ENCODE results near the gene NT5C3B.

NT5C3B gene

DNA sequence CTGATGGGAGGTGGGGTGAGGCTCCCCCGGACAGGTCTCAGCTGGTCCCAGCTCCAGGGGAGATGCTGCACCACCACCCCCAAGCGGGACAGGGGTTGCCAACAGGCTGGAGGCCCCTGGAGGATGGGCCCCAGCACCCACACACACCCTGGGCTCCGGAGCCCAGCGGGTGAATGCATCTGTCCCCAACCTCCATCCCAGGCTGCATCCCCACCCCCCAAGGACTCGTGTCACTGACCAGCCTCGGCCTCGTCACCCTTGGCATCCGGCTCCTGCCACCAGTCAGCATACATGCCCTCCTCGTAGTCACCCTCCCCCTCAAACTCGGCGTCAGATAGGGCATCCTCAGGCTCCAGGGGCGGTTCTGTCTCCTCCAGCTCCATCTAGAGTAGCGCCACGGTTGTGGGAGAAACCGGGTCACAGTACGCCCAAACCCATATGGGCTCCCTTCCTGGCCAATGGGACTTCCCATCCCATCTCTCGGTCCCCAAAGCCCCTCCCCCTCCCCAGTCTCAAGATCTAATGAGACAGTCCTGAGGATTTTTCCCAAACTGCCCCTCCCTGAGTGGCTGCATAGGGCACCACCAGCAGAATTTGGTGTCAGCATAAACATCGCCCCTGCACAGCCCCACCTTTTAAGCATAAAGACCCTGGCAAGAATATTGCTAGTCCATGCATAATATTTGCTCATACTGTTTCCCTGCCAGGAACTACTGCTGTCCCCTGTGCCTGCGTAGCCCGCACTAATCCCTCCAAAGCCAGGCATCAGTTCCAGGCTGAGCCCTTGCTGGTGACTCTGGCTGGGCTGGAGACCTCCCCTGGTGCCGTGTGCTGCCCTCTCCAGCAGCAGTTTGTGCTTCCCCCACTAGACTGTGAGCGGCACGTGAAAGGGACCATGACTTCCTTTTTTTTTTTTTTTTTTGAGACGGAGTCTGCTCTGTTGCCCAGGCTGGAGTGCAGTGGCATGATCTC is 32.7 kb downstream of the NT5C3B start:
- Histone ChIP-seq H3K27me3 (ENCODE audit: low read depth, low read length) (no peaks in the 10 kb centered on the region), H4K20me1 (ENCODE audit: insufficient read depth, low read length) (no peaks in the 10 kb centered on the region), H3K4me1 (ENCODE audit: low read length) (peaks cover 14% of the 10 kb centered on the region), H2AFZ (ENCODE audit: low read depth, low read length) (peak overlapping the region; percentile 96), H3K79me2 (ENCODE audit: low read length) (no peaks in the 10 kb centered on the region), H3K4me2 (ENCODE audit: low read length) (peak overlapping the region; percentile 99), H3K27ac (ENCODE audit: low read length) (peak overlapping the region; percentile 41), H3K9me3 (ENCODE audit: insufficient read depth, low read length) (no peaks in the 10 kb centered on the region), H3K9ac (ENCODE audit: low read length) (peak overlapping the region; percentile 61), H3K36me3 (replicated peaks; ENCODE audit: low read depth, low read length) (no peaks in the 10 kb centered on the region), H3K4me3 (ENCODE audit: low read length) (peak overlapping the region; percentile 78)
- TF ChIP-seq CTCF (IDR thresholded peaks at IDR 0.05; ENCODE audit: low read depth, low read length) (no peak), EZH2phosphoT487 (IDR thresholded peaks at IDR 0.05; ENCODE audit: low read depth) (no peak)

DNA sequence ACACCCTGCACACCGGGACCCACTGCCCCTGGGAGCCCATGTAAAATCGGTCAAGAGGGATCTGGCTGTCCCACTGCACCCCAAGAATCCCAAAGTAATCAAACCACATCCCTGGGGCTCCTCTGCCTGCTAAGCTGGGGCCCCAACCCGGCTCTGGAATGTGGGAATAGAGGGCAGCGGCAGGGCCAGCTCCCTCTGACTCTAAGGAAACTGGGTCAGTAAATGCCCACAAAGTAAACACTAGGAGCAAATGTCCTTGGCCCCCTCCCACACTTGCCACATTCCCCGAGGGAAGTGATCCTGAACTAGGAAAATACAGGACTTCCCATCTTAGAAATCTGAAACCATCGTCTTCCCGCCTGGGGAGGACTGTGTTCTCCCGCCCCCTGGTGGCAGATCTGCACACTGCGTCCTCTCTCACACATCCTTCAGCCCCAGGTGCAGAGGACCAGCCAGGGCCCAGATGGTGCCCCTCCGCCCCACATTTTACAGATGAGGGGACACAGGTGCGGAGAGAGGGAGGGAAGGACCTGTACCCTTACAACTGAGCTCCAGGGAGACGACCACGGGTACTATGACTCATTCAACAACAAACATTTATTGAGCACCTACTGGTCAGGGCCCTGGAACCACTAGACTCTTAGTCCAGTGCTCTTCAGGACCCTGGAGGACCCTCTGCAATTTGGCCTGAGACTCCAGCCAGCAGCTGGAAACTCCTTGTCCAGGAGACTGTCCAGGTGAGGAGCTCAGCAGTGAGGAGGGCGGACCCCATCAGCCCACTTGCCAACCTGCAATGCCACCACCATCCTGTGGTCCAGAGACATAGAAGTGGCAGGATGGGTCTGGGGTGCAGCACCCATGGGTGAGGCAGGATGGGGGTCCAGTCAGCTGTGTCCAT is 34.4 kb downstream of the NT5C3B start:
- no peaks in the 10 kb centered on the region for H4K20me1 ChIP-seq (ENCODE audit: insufficient read depth, low read length)
- no peak for TF ChIP-seq EZH2phosphoT487 (IDR thresholded peaks at IDR 0.05; ENCODE audit: low read depth)
- peak; percentile 92 for TF ChIP-seq CTCF (IDR thresholded peaks at IDR 0.05; ENCODE audit: low read depth, low read length)
- H3K79me2 ChIP-seq (ENCODE audit: low read length) = no peaks in the 10 kb centered on the region
- peak overlapping the region; percentile 23 for H3K4me2 ChIP-seq (ENCODE audit: low read length)
- no peak overlapping the region for H3K27ac ChIP-seq (ENCODE audit: low read length)
- no peak overlapping the region for H3K9ac ChIP-seq (ENCODE audit: low read length)
- H2AFZ ChIP-seq (ENCODE audit: low read depth, low read length) = no peak overlapping the region
- no peaks in the 10 kb centered on the region for H3K9me3 ChIP-seq (ENCODE audit: insufficient read depth, low read length)
- H3K4me1 ChIP-seq (ENCODE audit: low read length) = peaks cover 14% of the 10 kb centered on the region
- H3K36me3 ChIP-seq (replicated peaks; ENCODE audit: low read depth, low read length) = no peaks in the 10 kb centered on the region
- H3K27me3 ChIP-seq (ENCODE audit: low read depth, low read length) = no peaks in the 10 kb centered on the region
- no peak overlapping the region for H3K4me3 ChIP-seq (ENCODE audit: low read length)

- Histone ChIP-seq H4K20me1 (ENCODE audit: insufficient read depth, low read length) (no peaks in the 10 kb centered on the region), H3K4me2 (ENCODE audit: low read length) (no peak overlapping the region; the same call in 1 of the 2 replicates), H3K27me3 (ENCODE audit: low read depth, low read length) (no peaks in the 10 kb centered on the region), H3K79me2 (ENCODE audit: low read length) (no peaks in the 10 kb centered on the region), H3K4me1 (ENCODE audit: low read length) (peaks cover 14% of the 10 kb centered on the region), H2AFZ (ENCODE audit: low read depth, low read length) (no peak overlapping the region), H3K27ac (ENCODE audit: low read length) (no peak overlapping the region), H3K4me3 (ENCODE audit: low read length) (no peak overlapping the region), H3K36me3 (replicated peaks; ENCODE audit: low read depth, low read length) (no peaks in the 10 kb centered on the region), H3K9ac (ENCODE audit: low read length) (no peak overlapping the region), H3K9me3 (ENCODE audit: insufficient read depth, low read length) (no peaks in the 10 kb centered on the region)
- TF ChIP-seq CTCF (IDR thresholded peaks at IDR 0.05; ENCODE audit: low read depth, low read length) (no peak), EZH2phosphoT487 (IDR thresholded peaks at IDR 0.05; ENCODE audit: low read depth) (no peak)
Measured at GRCh38 chr17:41800601-41801373, 35.2 kb downstream of the NT5C3B start.
